Stomach (tissue), 4 donors: ENCODE measurements around the gene ADH1C.

Experiments
- CTCF ChIP-seq, 7 experiments: fragments of 450-650 bp in 4 of 7; fragments of 200-600 bp in 3 of 7; sonication (generic) in 3 of 7; IDR thresholded peaks; one replicate each; pipeline ENCODE4 v1.5.1; 2016 to 2019; ENCODE audit warnings: antibody characterized with exemption in 7 of 7, control low read depth in 2 of 7, mild to moderate bottlenecking in 1 of 7
- EP300 ChIP-seq: sonication (generic); formaldehyde crosslinking; IDR thresholded peaks from one replicate; pipeline ENCODE4 v1.6.1; 2017; ENCODE audit warnings: antibody characterized with exemption
- POLR2A ChIP-seq, 4 donors: fragments of 450-650 bp; IDR thresholded peaks; one replicate each; pipeline ENCODE4 v1.6.1; 2016; ENCODE audit warnings: antibody characterized with exemption in 4 of 4, control low read depth in 2 of 4, mild to moderate bottlenecking in 1 of 4, moderate library complexity in 1 of 4

- TF ChIP-seq CTCF (IDR thresholded peaks at IDR 0.05) (no peak), EP300 (no peak), POLR2A (IDR thresholded peaks at IDR 0.05) (no peak)
Observed at GRCh38 chr4:99356992-99357391, 4.4 kb upstream of the ADH1C start.
